ENCODE results near the gene LZTS3. TPM values are rescaled to one million over a fixed set of nuclear protein-coding genes. Genes with fewer than 3 reads are reported as not detected.
"Not testable (repeated sequence)": the region's sequence is repeated elsewhere in the genome, so short reads cannot be mapped to it uniquely, and the experiment has no call there.

The LZTS3 gene
- total and polyA plus RNA-seq, 2 of the 13 experiments (the other 11 are each of a cell fraction or from before 2014, with no cell fraction given) = 10.1 to 31.3 TPM

GRCh38 chr20:3117839-3118379 is 55.4 kb downstream of the LZTS3 start (continued):
- TF ChIP-seq ZHX2 (IDR thresholded peaks at IDR 0.05; ENCODE audit: low read depth) = 0 out of 2 replicates have a peak, but pooled peaks have one; percentile 36
- TF ChIP-seq ZHX2 (CRISPR knock-in tag; IDR thresholded peaks at IDR 0.05; ENCODE audit: borderline replicate concordance); GABPA (IDR thresholded peaks at IDR 0.05; ENCODE audit: low read depth, low read length): not testable (repeated sequence)
- TF ChIP-seq SKI (IDR thresholded peaks at IDR 0.05; ENCODE audit: partially characterized antibody) = peak; percentile 26
- 0 out of 2 replicates have a peak, but pooled peaks have one; percentile 34 for TF ChIP-seq ZNF232 (CRISPR knock-in tag; IDR thresholded peaks at IDR 0.05; ENCODE audit: borderline replicate concordance)
- TF ChIP-seq GABPA (CRISPR knock-in tag; IDR thresholded peaks at IDR 0.05; ENCODE audit: low read depth) = peak; percentile 50; the same call in 1 of the 2 replicates
- TF ChIP-seq ZNF501 (CRISPR knock-in tag; IDR thresholded peaks at IDR 0.05) = peak; percentile 37; the same call in 1 of the 2 replicates
- peak in 1 of 2 experiments; percentile 12; a peak in 1 of 4 replicates for TF ChIP-seq NR2F1 (CRISPR knock-in tag; IDR thresholded peaks at IDR 0.05)
- TF ChIP-seq HIVEP1 (CRISPR knock-in tag; IDR thresholded peaks at IDR 0.05) = 0 out of 2 replicates have a peak, but pooled peaks have one; percentile 15
- peak; percentile 67; the same call in 1 of the 2 replicates for TF ChIP-seq HMG20A (CRISPR knock-in tag; IDR thresholded peaks at IDR 0.05; ENCODE audit: borderline replicate concordance)
- peak; percentile 99 for TF ChIP-seq ATF3 (CRISPR knock-in tag; IDR thresholded peaks at IDR 0.05)
- TF ChIP-seq ZSCAN29 (CRISPR knock-in tag; conservative IDR thresholded peaks at IDR 0.05) = peak; percentile 76; the same call in 1 of the 2 replicates
- peak; percentile 42; the same call in 1 of the 2 replicates for TF ChIP-seq ZNF609 (CRISPR knock-in tag; IDR thresholded peaks at IDR 0.05; ENCODE audit: borderline replicate concordance)
- TF ChIP-seq ZNF83 (CRISPR knock-in tag; IDR thresholded peaks at IDR 0.05; ENCODE audit: borderline replicate concordance) = 0 out of 2 replicates have a peak, but pooled peaks have one; percentile 57
- TF ChIP-seq ZNF788 (CRISPR knock-in tag; IDR thresholded peaks at IDR 0.05; ENCODE audit: borderline replicate concordance) = peak; percentile 77; the same call in 1 of the 2 replicates
- 0 out of 2 replicates have a peak, but pooled peaks have one; percentile 73 for TF ChIP-seq ATF5 (CRISPR knock-in tag; IDR thresholded peaks at IDR 0.05; ENCODE audit: low read depth)
- TF ChIP-seq ZFY (CRISPR knock-in tag; IDR thresholded peaks at IDR 0.05) = peak; percentile 57; the same call in 1 of the 2 replicates
